GM18505 (cell line): ENCODE measurements around the gene NMD3.

Experiments
- ATAC-seq: cut with Tn5 transposase; IDR thresholded peaks from one replicate; pipeline ENCODE4 v1.9.1; 2021; ENCODE audit not compliant: unreplicated experiment
- POLR2A ChIP-seq: IDR thresholded peaks from 4 replicates; pipeline ENCODE4 v1.6.1; 2011; ENCODE audit warnings: borderline replicate concordance; ENCODE audit not compliant: insufficient read depth, insufficient read length; ENCODE audit errors: extremely low read depth

NMD3 gene

GRCh38 chr3:161215185-161215584 lies 5.9 kb upstream of the NMD3 start:
- TF ChIP-seq POLR2A, result no peak
- no peak for ATAC-seq

DNA sequence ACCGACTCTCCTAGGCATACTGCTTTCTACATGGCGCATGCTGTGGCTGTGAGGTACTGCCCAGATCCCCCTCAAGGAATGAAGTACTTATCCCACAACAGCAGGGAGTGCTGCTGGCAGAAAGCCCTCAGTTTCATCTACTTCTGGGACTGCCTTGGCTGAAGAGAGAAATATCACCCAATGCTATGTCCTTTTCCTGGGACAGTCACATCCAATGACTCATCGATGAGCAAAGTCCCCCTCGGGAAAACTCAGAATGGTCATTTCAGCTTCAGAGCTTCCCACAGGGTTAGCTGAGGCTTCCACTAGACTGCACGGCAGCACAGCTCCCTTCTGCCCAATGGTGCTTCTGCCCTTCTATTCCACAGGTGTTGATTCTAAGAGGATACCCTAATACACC lies 3.6 kb upstream of the NMD3 start:
- no peak for ATAC-seq
- TF ChIP-seq POLR2A, result no peak

GRCh38 chr3:161219495-161219894 lies 1.6 kb upstream of the NMD3 start:
- no peak for TF ChIP-seq POLR2A
- no peak for ATAC-seq

DNA sequence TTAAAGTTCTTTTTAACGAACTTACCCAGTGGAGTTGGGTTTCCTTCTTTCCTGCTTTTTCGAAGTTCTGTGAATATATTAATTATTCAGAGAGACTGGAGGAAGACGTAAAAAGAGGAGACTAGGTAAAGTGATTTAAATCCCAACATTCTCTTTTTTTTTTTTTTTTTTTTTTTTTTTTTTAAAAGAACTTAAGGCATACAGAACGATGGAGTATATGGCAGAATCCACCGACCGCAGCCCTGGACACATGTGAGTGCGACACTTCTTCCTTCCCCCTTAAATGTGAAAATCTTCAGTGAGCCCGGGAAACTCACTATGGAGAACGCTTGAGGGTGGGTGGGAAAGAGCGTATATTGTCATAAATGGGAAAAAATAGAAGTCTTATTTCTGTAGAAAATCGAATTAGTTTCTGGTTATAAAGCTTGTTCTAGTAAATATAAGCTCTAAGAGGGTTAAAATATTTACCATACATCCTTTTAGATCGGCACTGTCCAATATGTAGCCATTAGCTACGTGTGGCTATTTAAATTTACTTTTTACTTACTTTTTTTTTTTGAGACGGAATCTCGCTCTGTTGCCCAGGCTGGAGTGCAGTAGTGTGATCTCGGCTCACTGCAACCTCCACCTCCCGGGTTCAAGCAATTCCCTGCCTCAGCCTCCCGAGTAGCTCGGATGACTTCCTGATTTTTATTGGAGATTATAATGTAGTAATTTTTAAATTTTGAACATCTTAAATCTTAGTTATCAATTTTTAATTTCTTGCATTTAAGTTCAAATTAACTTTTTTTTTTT lies 892 bp downstream of the NMD3 start:
- no peak for ATAC-seq
- no peak for TF ChIP-seq POLR2A

DNA sequence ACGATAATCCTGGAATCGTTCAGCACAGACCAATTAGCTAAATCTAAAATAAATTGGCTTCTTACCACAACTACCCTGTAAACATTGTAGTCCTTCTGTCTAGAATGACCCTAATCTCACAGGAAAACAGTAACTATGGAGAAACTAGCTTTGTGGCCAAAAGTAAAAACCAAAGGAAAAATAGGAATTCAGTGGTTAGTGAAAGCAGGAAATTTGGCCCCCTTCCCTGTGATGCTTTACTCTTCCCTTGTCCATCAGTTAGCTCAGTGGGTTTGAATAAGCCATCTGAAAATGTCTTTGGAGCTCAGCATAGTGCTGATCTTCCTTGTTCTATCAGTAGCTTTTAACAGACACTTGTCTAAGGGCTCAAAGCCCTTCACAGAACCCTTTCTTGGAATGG lies 1.6 kb downstream of the NMD3 start:
- no peak for TF ChIP-seq POLR2A
- ATAC-seq, result no peak

GRCh38 chr3:161224786-161225185 lies 3.7 kb downstream of the NMD3 start:
- TF ChIP-seq POLR2A, result no peak
- ATAC-seq, result no peak

- ATAC-seq, result no peak
- TF ChIP-seq POLR2A, result no peak
Observed at GRCh38 chr3:161230621-161231171, 9.6 kb downstream of the NMD3 start.

DNA sequence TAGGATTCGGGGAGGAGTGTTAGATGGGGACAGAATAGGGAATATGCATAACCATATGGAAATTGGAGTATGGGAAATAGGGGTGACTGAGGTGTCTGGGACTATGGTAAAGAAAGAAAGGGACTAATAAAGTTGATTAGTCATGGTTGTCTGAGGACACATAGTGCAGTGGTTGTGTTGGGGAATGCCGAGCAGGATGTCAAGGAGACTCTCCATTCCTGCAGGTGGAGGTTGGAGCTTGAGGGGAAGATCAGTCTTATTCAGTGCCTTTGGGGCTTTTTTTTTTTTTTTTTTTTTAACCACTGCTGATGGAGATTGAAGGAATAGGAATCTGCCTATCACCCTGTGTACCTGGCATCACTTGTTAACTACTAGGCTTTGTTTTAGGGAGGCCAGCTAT lies 10.8 kb downstream of the NMD3 start:
- ATAC-seq, result no peak
- no peak for TF ChIP-seq POLR2A

DNA sequence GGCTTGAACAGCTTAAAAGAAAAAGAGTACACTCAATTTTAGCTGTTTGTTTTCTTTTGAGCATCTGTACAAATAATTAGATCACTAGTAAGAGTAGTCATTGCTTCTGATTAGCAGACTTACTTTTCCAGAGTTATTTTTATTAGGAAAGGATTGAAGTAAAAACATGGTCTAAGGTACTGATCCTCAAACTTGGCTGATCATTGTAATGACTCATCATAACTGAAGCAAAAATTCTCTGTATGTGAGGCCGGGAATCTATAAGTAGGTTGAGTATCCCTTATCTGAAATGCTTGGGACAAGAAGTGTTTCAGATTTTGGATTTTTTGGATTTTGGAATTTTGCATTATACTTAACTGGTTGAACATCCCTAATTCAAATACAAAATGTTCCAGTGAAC lies 12.4 kb downstream of the NMD3 start:
- TF ChIP-seq POLR2A, result no peak

GRCh38 chr3:161236240-161236639 lies 15.1 kb downstream of the NMD3 start:
- ATAC-seq, result no peak
- TF ChIP-seq POLR2A, result no peak

More for the DNA sequence above, 12.4 kb downstream of the NMD3 start:
- ATAC-seq, result no peak

DNA sequence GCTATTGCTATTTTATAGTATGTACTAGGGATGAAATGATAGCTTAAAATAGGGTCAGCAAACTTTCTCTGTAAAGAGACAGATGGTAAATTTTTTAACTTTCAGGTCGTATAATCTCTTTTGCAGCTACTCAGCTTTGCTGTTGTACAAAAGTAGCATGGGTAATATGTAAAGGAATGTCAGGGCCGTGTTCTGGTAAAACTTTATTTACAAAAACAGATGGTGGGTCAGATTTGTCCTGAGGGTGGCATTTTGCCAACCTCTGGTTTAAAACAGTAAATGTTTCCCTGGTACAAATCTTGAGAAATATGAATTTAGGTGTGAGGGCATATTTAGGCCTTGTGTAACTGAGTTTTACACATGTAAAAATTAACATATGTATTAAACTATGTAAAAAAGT lies 18.6 kb downstream of the NMD3 start:
- ATAC-seq, result no peak
- no peak for TF ChIP-seq POLR2A

GRCh38 chr3:161244538-161244937 lies 23.4 kb downstream of the NMD3 start:
- ATAC-seq, result no peak
- no peak for TF ChIP-seq POLR2A

DNA sequence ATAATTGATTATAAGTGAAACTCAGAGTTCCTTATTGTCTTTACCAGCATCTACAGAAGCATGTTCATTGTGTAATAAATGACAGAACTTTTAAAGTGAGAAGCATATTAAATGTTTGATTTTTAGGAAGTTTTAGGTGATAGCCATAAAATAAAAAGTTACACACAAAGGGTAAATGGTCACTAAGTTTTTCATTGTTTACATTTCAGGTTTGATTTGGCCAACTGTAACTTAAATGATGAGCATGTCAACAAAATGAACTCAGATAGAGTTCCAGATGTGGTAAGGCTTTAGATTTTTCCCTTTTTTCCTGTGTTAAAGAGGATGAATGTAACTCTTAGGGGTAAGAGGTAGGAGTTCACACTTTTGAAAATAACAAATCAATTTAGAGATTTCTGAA lies 25.9 kb downstream of the NMD3 start:
- no peak for TF ChIP-seq POLR2A
- ATAC-seq, result no peak

- no peak for TF ChIP-seq POLR2A
- no peak for ATAC-seq
Observed at GRCh38 chr3:161250116-161250515, 29.0 kb downstream of the NMD3 start.
